GM12892 (cell line): ENCODE results near the gene NOM1.
"Not testable (repeated sequence)": the region's sequence is repeated elsewhere in the genome, so short reads cannot be mapped to it uniquely, and the experiment has no call there.

Experiments
- POLR2A ChIP-seq: IDR thresholded peaks from 2 replicates; pipeline ENCODE4 v1.6.1; 2011; ENCODE audit warnings: low read depth, low read length, control low read depth
- POLR2AphosphoS5 ChIP-seq: IDR thresholded peaks from 2 replicates; pipeline ENCODE4 v1.6.1; 2011; ENCODE audit warnings: low read depth, low read length, control low read depth
- TAF1 ChIP-seq: IDR thresholded peaks from 2 replicates; pipeline ENCODE4 v1.6.1; 2011; ENCODE audit warnings: low read depth, mild to moderate bottlenecking, control low read depth, low read length, borderline replicate concordance

DNA sequence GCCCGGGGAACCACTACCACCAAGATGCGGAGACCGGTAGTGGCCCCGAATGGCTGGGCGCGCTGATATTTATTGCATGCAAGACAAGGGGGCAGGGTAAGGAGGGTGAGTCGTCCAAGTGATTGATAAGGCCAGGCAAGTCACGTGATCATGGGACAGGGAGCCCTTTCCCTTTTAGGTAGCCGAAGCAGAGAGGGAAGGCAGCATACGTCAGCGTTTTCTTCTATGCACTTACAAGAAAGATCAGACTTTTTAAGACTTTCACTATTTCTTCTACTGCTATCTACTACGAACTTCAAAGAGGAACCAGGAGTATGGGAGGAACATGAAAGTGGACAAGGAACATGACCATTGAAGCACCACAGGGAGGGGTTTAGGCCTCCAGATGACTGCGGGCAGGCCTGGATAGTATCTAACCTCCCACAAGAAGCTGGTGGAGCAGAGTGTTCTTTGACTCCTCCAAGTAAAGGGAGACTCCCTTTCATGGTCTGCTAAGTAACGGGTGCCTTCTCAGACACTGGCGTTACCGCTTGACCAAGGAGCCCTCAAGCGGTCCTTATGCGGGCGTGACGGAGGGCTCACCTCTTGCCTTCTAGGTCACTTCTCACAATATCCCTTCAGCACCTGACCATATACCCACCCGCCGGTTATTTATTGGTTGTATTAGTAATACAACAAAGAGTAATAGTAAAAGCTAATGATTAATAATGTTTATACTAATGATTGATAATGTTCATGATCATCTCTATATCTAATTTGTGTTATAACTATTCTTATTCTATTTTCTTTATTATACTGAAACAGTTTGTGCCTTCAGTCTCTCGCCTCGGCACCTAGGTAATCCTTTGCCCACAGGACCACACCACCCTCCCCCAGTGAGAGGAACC, 28.8 kb upstream of the NOM1 start:
- TF ChIP-seq POLR2A, POLR2AphosphoS5, TAF1: not testable (repeated sequence)
